HG02610 (cell line): ENCODE data around the gene ASB5.

Experiments
- ATAC-seq: cut with Tn5 transposase; IDR thresholded peaks from one replicate; pipeline ENCODE4 v1.9.1; 2021; ENCODE audit warnings: mild to moderate bottlenecking, moderate library complexity; ENCODE audit not compliant: unreplicated experiment

ASB5 gene

DNA sequence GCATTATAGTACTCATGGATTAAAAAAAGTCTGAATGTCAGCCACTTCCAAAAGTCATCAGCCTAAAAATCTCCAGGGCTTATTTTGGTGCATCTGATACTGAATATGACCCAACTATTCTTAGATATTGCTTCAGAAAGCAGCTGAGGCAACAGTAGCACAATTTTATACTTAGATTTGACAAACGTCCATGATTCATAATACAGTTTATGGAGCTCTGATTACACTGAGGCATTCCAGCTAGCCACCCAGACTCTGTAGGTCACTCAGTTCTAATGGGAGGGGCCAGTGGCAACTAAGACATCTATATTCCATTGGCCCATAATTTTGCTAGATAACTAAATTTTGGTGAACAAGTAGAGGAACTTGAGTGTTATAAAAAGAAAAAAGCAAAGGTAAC lies 84.0 kb downstream of the ASB5 start:
- ATAC-seq, result no peak
